Activated naive CD4-positive, alpha-beta T cell treated with Interleukin-2 at 50 U/mL for 16 hours (primary cell): Measurements from ENCODE around the gene KCNQ1OT1.
"Not testable (repeated sequence)": the region's sequence is repeated elsewhere in the genome, so short reads cannot be mapped to it uniquely, and the experiment has no call there.

ENCODE experiments used
- DNase-seq: peaks from one replicate; pipeline ENCODE4 v3.0.0-alpha.2; 2020

Gene KCNQ1OT1

DNA sequence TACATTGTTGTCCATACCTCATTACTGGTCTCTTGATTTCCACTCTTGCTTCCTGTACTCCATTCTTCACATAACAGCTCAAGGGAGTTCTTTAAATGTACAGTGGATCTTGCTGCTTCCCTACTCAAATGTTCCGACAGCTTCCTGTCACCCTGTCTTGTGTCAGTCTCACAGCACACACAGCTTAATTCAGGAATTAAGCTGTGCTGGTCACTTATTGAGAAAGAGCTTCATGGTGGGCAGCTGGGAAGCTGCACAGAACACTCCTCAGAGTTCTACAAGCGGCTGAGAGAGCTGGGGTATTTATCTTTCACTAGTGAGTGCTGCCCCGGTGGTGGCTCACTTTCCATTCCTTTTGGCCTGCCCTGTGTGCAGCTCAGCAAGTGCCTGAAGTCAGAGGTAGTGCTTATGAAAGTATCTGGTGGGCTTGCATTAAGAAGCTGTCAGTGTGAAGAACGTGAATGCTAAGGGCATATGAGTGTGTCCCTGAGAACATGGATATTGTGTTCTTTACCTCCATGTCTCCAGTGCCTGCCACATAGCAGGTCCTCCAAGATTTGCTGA lies 48.7 kb downstream of the KCNQ1OT1 start:
- DNase-seq, result no peak

DNA sequence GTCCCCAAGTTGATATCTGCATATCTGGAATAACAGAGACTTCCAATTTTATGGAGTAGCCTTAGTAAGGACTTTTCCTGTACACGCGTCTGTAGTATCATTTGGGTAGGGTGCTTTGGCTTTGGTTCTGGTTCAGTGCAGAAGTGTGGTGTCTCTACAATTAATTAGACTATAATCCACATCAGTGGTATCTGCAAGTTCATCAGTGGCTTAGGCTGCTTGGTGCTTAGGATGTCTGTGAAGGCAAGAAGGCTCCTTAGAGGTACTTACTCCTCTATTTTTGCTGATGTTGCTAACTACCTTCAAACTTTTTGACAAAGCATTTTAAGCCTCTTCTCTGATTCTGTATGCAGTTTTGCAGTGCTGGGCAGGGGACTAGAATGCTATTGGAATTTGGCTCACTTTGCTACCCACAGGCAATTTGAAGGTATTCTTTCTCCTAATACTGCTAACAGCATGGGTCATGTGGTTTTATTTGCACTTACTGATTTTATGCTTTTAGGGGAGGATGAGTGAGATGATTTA lies 49.4 kb downstream of the KCNQ1OT1 start:
- DNase-seq, result no peak

DNA sequence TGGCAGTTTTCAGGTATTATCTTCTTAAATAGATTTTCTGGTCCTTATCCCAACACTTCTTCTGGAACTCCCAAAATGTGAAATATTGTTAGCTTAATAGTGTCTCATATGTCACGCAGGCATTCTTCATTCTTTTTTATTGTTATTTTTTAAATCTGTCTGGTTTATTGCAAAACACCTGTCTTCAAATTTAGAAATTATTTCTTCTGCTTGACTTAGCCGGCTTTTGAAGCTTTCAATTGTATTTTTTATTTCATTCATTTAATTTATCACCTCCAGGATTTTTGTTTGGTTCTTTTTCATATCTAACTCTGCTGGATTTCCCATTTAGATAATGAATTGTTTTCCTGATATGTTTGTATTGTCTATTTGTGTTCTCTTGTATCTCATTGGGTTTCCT lies 49.9 kb downstream of the KCNQ1OT1 start:
- no peak for DNase-seq

DNA sequence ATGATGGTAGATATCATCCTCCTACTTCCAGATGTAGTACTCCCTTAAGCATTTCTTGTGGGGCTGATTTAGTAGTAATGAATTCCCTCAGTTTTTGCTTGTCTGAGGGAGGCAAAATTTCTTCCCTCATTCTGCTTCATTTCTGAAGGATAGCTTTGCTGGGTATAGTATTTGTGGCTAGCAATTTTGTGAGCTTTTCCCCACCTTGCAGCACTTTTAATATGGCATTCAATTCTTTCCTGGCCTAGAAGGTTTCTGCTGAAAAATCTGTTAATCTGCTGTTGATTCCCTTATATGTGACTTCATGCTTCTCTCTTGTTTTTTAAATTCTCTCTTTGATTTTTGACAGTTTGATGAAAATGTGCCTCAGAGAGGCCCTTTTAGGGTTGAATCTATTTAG lies 50.4 kb downstream of the KCNQ1OT1 start:
- DNase-seq, result no peak

DNA sequence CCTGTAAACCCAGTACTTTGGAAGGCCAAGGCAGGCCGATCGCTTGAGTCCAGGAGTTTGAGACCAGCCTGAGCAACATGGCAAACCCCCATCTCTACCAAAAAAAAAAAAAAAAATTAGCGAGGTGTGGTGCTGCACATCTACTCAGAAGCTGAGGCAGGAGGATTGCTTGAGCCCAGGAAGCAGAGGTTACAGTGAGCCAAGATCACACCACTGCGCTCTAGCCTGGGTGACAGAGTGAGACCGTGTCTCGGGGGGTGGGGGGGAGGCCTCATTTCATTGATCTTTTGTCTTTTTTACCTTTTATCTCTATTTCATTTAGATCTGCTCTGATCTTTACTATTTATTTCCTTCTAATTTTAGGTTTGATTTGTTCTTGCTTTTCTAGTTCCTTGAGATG lies 51.8 kb downstream of the KCNQ1OT1 start:
- DNase-seq, result no peak

DNA sequence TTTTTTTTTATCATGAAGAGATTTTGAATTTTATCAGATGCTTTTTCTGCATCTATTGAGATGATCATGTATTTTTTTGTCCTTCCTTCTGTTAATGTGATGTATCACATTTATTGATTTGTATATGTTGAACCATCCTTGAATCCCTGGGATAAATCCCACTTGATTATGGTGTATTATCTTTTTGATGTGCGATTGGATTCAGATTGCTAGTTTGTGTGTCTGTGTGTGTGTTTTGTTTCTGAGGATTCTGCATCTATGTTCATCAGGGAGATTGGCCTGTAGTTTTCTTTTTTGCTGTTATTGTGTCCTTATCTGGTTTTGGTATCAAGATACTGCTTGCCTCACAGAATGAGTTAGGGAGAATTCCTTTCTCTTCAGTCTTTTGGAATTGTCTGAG lies 52.6 kb downstream of the KCNQ1OT1 start:
- no peak for DNase-seq

DNA sequence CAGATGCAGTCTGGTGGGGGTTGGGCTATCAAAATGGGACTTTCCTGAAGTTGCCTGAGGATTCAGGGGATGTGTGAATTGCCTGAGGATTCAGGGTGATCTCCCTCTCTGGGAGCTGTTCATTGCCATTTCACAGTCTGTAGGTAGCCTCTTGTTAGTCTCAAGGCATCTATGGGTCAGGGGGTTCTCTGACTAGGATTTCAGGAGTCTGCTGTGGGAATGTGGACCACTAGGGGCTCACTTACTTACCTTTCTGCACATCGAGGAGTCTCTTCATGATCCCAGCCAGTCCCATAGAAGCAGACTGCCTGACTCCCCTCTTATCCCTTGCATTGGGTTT lies 54.0 kb downstream of the KCNQ1OT1 start:
- no peak for DNase-seq

DNA sequence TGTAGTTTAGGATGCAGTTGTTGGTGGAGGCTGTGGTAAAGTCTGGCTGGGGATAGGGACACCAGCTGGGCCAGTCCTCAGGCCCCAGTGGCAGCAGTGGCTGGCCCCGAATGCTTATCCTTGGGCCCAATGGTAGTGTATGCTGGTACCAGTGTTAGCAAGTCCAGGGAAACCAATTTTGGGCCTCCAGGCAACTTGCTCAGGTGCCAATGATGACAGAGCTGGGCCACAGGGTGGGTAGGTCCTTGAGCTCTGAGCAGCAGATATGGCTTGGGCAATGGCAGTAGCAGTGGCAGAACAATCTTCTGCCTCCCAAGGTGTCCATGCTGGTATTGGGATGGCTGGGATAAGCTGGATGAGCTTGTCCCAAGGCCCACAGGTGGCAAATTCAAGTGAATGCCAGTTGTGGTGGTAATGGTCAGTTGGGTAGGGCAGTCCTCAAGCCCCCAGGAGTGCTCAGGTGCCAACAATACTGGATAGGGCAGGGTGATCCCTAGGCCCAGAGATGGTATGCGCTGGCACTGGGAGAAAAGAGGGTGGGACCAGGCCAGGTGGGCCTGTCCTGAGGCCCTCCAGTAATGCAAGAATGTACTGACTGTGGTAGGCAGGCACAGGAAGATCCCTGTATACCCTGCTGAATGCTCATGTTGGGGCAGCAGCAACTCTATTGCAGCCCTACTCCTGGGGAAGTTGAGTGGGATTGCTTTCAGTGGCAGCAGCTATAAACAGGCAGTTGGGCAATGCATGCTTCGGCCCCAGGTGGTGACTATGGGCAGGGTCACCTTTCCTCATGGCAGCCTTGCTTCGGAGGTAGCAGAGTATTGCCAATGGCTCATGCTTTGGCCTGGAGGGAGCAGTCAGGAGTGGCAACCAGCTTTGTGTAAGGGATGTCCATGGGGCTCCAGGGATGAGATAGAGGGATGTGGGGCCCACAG lies 54.7 kb downstream of the KCNQ1OT1 start:
- no peak for DNase-seq

DNA sequence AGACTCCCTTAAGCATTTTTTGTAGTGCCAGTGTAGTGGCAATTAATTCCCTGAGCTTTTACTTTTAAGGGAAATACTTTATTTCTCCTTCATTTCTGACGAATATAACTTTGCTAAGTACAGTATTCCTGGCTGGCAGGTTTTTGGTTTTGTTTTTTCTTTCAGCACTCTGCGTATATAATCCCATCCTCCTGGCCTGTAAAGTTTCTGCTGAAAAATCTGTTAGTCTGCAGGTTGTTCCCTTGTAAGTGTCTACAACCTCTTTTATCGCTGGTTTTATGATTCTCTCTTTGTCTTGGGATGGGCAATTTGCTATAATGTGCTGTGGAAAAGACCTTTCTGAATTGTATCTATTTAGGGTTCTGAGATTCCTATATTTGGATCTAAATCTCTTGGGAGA lies 56.0 kb downstream of the KCNQ1OT1 start:
- DNase-seq, result no peak

DNA sequence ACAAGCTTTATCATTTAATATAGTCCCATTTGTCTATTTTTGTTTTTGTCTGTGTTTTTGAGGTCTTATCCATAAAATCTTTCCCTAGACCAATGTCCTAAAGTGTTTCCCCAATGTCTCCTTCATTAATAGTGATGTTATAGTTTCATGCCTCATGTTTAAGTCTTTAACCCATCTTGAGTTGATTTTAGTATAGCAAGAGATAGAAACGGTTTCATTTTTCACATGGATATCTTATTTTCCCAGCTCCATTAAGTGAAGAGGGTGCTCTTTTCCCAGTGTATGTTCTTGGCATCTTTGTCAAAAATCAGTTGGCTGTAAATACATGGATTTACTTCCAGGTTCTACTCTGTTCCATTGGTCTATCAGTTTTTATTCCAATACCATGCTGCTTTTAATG lies 58.2 kb downstream of the KCNQ1OT1 start:
- no peak for DNase-seq

DNA sequence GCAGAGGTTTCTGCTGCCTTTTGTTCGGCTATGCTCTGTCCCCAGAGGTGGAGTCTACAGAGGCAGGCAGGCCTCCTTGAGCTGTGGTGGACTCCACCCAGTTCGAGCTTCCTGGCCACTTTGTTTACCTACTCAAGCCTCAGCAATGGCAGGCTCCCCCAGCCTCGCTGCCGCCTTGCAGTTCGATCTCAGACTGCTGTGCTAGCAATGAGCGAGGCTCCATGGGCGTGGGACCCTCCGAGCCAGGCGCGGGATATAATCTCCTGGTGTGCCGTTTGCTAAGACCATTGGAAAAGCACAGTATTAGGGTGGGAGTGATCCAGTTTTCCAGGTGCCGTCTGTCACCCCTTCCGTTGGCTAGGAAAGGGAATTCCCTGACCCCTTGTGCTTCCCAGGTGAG lies 60.0 kb downstream of the KCNQ1OT1 start:
- DNase-seq, result not testable (repeated sequence)

DNA sequence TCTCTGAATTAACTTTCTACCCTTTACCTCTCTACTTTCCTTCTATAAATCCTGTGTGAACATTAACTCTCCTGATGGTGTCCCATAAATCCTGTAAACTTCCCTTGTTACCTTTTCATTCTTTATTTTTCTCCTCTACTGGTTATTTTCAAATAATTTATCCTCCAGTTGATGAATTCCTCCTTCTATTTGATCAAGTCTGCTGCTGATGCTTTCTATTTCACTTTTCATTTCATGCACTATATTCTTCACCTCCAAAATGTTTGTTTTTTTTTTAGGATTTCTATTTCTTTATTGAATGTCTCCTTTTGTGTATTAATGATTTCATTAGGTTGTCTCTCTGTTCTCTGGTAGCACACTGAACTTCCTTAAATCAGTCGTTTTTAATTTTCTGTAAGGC lies 68.6 kb downstream of the KCNQ1OT1 start:
- DNase-seq, result no peak

DNA sequence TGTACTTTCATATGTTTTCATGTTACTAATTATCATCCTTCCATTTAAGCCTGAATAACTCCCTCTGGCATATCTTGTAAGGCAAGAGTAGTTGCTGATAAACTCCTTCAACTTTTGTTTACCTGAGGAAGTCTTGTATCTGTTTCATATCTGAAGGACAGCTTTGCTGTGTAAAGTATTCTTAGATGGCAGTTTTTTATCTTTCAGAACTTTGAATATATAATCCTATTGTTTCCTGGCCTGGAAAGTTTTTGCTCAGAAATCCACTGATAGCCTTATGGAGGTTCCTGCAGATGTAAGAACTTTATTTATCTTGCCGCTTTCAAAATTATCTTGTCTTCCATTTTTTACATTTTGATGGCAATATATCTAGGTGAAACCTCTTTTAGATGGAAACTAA lies 69.1 kb downstream of the KCNQ1OT1 start:
- no peak for DNase-seq

DNA sequence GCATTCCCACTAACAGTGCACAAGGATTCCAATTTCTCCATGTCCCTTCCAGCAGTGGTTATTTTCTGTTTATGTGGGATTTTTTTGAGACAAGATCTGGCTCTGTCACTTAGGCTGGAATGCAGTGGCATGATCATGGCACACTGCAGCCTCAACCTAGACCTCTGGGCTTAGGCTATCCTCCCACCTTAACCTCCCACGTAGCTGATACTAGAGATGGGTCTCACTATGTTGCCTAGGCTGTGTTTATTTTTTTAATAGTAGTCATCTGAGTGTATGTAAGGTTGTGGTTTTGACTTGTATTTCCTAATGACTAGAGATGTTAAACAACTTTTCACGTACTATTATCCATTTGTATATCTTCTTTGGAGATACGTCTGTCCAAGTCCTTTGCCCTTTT lies 74.6 kb downstream of the KCNQ1OT1 start:
- DNase-seq, result no peak

DNA sequence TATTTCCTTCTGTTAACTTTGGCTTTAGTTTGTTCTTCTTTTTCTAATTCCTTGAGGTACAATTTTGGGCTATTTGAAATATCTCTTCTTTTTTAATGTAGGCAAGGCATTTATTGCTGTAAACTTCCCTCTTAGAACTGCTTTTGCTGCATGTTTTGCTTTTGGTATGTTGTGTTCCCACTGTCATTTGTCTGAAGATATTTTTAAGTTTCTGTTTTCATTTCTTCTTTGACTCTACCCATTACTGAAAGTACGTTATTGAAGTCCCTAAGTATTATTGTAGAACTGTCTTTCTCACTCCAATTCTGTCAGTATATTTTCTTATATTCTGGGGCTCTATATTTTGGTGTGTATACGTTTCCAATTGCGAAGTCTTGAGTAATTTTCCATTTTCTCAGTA lies 77.9 kb downstream of the KCNQ1OT1 start:
- DNase-seq, result no peak

DNA sequence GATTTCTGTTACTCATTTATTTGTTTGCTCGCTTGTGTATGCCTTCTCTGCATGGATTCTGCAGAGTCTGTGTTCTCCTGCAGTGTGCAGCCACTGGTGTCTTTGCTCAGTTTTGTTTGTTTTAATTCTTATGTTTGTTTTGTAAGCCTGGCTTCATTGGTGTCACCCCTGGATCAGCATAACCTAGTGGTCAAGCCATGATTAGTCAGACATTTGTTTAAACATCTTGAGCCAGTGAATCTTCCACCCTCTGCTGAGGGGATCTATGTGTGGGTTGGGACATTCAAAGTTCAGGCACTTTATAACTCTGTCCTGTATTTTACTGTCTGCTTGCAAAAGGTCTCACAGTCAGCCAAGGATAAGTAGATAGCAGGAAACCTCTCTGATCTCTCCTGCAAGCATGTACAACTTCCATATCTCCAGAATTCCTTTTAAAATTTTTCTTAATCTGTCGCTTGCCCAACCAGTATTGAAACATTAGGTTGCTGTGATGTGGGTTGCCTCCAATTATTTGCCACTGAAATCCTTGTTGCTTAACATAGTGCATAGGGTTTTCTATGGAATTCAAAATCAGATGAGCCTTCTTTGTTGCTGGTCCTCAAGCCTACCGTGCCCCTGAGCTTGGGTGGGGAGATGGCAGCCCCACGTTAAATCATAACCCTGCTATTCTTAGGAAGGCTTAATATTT lies 86.8 kb downstream of the KCNQ1OT1 start:
- no peak for DNase-seq

DNA sequence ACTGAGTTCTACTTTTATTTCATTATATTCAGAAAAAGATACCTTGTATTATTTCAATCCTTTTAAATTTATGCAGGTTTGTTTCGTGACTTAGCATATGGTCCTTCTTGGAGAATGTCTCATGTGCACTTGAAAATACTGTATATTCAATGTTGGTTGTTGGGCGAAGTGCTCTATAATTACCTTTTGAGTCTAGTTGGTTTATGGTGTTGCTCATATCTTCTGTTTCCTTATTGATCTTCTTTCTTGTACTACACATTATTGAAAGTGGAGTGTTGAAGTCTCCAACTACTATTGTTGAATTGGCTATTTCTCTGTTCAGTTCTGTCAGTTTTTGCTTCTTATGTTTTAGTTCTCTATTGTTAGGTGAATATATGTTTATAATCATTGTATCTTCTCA lies 90.4 kb downstream of the KCNQ1OT1 start:
- DNase-seq, result no peak

DNA sequence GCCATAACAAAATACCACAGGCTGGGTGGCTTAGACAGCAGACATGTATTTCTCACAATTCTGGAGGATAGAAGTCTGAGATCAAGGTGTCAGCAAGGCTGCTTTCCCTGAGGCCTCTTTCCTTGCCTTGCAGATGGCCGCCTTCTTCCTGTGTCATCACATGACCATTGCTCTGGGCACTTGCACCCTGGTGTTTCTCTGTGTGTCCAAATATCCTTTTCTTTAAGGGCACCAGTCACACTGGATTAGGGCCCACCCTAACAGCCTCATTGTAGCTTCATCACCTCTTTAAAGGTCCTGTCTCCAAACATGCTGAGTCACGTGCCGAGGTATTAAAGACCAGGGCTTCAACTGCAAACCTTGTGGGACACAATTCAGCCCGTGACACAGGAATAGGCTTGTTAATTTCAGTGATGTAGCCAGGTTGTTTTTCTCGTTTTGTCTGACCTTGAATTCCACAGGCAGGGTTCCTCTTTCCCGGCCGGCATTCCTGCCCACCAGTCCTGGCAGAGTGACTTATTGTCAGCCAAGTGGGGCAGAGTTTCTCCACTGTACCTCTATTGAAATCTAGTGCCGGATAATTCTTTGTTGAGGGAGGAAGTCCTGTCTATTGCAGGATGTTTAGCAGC lies 100.1 kb downstream of the KCNQ1OT1 start:
- no peak for DNase-seq

DNA sequence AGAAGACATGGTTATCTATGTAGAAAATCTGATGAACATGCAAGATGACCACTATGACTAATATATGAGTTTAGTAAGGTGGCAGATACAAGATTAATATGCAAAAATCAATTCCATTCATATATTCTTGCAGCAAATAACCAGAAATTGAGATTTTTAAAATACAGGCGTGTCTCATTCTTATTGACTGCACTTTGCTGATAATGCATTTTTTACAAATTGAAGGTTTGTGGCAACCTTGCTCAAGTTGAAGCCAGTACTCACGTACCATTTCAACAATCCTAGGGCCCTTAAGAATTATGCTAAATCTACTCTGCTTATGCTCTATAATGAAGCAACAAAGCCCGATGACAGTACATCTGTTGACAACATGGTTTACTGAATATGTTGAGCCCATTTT lies 104.6 kb downstream of the KCNQ1OT1 start:
- DNase-seq, result no peak

DNA sequence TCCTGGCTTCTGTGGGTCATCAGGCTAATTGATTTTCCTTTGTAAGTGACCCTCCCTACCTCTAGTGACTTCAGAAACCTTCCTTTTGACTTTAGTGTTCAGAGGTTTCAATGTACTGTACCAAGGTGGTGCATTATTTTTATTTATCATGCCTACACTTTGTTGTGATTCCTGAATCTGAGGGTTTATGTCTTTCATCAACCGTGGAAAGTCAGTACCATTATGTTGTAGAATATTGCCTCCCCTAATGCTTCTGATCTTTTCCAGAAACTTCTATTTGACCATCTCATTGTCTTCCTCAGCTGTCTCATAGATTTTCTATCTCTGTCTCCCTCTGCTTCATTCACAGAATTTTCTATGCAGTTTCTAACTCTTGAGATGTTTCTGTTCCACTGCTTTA lies 105.5 kb downstream of the KCNQ1OT1 start:
- no peak for DNase-seq

DNA sequence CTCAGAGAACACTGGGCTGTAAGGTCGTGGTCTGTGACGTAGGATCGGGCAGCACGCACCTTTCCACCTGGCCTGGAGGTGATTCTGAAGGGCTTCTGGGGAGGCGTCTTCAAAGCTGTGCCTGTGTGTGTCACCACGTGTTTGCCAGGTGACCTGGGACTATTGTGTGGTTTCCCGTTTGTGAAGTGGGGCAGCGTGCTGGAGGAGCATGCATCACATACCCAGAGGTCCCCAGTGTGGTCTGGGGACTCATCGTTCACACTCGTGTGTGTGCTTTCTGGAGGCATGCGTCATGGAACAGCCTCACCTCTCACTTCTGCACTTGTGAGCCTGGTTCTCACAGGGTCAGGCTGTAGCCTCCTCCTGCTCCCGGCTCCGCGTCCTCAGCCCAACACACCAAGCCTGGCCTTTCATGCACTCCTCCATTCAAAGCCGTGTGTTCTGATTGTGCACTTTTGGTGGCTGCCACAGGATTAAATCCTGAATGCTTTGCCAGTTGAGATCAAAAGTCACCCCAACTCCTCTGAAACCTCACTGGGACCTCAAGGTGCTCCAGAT lies 106.3 kb downstream of the KCNQ1OT1 start:
- DNase-seq, result no peak

DNA sequence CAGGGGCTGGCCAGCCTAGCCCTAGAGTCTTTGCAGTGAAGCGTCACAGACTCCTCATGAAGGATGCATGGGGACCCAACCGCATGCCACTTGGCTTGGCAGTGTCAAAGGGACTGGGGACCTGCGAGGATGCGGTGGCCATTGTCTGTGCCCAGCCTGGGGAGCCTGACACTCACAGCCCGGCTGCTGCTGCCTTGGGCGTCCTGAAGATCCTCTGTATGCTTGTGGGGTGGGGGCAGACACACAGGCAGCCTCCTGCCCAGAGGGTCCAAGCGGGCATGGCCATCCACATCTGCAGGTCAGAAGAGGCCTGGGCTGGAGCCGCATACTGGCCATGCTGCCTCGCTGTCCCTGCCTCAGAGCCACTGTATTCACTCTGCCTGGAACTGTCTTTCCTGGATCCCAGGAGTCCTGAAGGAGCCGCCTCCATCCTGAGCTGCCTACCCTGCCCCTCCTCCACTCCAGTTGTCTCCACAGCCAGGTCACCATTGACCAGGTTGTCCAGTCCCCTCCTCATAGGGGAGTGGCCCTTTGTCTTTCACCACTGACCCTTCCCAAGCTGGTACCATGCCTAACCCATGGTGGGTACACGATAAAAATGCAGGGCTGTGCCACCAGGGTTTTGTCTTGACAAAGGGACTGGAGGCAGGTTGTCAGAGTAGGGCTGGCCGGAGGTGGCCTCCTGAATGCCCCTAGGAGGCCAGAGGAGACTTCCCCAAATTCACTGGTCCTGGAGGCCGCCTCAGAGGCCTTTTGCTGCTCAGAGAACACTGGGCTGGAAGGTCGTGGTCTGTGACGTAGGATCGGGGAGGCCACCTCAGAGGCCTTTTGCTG lies 107.0 kb downstream of the KCNQ1OT1 start:
- DNase-seq, result no peak
